GM08714 (cell line): ENCODE measurements around the gene SCAANT1.

Experiments used
- H3K4me3 ChIP-seq: fragments of 200-500 bp; sonication (Bioruptor generic); 2 replicates; pipeline ENCODE4 v1.5.1; 2014; ENCODE audit warnings: mild to moderate bottlenecking, low read length, inconsistent platforms
- ZNF274 ChIP-seq: IDR thresholded peaks from 2 replicates; pipeline ENCODE4 v1.6.1; 2012; ENCODE audit warnings: mild to moderate bottlenecking, low read depth, low read length

Gene SCAANT1

GRCh38 chr3:63900459-63900858 lies 11.7 kb downstream of the SCAANT1 start:
- TF ChIP-seq ZNF274, result no peak
- H3K4me3 ChIP-seq, result no peak overlapping the region

GRCh38 chr3:63900010-63900409 lies 12.2 kb downstream of the SCAANT1 start:
- H3K4me3 ChIP-seq, result no peak overlapping the region
- TF ChIP-seq ZNF274, result no peak

GRCh38 chr3:63896332-63897030 lies 15.7 kb downstream of the SCAANT1 start:
- no peak overlapping the region for H3K4me3 ChIP-seq
- TF ChIP-seq ZNF274, result no peak

GRCh38 chr3:63895422-63896189 lies 16.6 kb downstream of the SCAANT1 start:
- no peak for TF ChIP-seq ZNF274
- H3K4me3 ChIP-seq, result no peak overlapping the region

GRCh38 chr3:63892773-63893352 lies 19.3 kb downstream of the SCAANT1 start:
- no peak overlapping the region for H3K4me3 ChIP-seq
- TF ChIP-seq ZNF274, result no peak

DNA sequence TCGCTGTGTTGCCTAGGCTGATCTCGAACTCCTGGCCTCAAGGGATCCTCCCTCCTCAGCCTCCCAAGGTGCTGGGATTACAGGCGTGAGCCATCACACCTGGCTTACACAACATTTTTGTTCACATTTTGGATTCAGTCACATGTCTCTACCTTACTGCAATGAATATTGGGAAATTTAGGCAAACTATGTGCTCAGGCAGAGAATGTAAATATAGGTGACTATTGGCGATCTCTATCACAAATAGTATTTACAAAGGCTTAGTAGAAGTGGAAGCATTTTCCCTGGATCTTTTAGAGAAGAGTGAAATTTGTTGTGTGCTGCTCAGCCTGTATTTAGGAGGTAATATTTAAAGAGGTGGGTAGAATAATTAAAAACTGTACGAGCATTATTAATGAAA lies 20.7 kb downstream of the SCAANT1 start:
- no peak for TF ChIP-seq ZNF274
- no peak overlapping the region for H3K4me3 ChIP-seq

DNA sequence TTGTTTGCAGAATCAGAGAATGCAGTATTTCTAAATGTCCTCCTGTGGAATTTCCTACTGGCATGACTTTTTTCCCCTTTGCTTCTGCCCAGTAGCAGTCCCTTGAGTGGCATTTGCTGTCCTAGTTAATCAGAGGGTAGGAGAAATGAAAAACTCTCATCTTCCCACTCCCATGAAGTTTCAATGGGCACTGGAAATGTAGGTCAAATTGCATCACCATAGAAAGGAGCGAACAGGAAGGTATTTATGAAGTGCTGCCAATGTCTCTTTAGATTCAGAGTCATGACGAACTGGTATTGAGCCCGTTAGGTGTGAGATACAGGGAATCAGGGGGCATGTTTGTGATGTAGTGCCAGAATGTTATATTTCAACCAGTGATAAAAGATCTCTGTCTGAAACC lies 25.3 kb downstream of the SCAANT1 start:
- H3K4me3 ChIP-seq, result no peak overlapping the region
- TF ChIP-seq ZNF274, result no peak

GRCh38 chr3:63880653-63881052 lies 31.5 kb downstream of the SCAANT1 start:
- TF ChIP-seq ZNF274, result no peak
- no peak overlapping the region for H3K4me3 ChIP-seq

DNA sequence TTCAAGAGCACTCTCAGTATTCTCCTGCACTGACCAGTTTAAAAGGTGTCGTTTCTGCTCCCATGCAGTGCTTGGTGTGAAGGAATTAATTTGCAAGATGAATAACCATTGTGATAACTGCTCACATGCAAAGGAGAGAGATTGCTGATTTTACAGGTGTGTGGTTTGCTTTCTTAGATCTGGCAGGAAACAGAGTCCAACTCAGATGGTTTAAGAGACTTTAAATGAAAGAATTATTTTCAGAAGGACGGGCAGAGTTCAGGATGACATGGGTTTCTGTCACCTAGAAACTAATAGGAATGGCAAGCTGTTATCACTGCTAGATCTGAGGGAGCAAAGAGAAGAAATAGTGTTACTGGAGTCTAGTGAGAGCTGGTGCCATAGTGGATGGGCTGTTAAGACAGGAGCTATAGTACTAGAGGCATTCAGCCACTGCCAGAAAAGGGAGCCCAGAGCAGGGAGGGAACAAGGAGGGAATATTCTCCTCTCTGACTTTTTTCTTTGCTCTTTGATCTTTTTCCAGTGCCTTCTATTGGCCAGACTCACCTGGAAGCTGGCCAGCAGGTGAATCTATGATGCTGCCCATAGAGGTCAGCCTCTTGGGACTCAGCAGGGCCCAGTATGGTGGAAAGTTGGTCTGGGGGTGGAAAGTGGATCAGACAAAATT lies 33.7 kb downstream of the SCAANT1 start:
- H3K4me3 ChIP-seq, result no peak overlapping the region
- no peak for TF ChIP-seq ZNF274

- no peak overlapping the region for H3K4me3 ChIP-seq
- no peak for TF ChIP-seq ZNF274
Measured at GRCh38 chr3:63877737-63878393, 34.3 kb downstream of the SCAANT1 start.

- H3K4me3 ChIP-seq, result no peak overlapping the region
- TF ChIP-seq ZNF274, result no peak
Measured at GRCh38 chr3:63876260-63876659, 35.9 kb downstream of the SCAANT1 start.

DNA sequence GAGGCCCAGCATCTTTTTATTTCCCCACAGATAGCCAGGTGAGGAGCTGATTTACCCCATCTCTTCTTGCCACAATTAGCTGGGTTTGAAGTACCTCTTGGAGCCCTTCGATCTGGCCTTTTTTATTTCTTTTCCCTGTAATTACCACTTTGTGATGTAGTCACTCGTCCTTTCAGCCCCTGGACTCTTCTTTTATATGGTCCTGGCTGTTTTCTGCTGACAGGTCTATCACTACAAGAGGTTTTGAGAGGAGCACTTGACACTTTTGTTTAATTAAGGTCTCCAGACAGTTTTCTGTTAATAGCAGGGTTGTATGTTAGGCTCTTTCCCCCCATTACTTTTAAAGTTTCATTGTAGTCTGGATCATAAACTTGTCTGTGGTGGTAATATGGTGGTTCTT lies 36.7 kb downstream of the SCAANT1 start:
- no peak for TF ChIP-seq ZNF274
- H3K4me3 ChIP-seq, result no peak overlapping the region

DNA sequence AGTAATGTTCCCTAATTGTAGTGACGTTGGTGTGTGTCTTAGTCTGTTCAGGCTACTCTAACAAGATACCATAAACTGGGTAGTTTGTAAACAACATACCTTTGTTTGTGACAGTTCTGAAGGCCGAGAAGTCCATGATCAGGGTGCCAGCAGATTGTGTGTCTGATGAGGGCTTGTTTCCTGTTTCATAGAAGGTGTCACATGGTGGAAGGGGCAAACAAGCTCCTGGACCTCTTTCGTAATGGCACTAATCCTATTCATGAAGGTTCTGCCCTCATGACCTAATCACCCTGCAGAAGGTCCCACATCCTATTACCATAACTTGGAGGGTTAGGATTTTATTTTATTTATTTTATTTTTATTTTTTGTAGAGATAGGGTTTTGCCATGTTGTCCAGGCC lies 37.4 kb downstream of the SCAANT1 start:
- TF ChIP-seq ZNF274, result no peak
- no peak overlapping the region for H3K4me3 ChIP-seq
